ENCODE measurements around the gene ITGA8.

- TF ChIP-seq FOSL1 (CRISPR knock-in tag; IDR thresholded peaks at IDR 0.05; ENCODE audit: borderline replicate concordance) (no peak), TFAP4 (IDR thresholded peaks at IDR 0.05; ENCODE audit: borderline replicate concordance, low read depth) (no peak), HBP1 (CRISPR knock-in tag; IDR thresholded peaks at IDR 0.05; ENCODE audit: low read depth) (no peak), CTCF (CRISPR knock-in tag; IDR thresholded peaks at IDR 0.05) (no peak)
Observed at GRCh38 chr10:15558136-15558535, 161.6 kb downstream of the ITGA8 start.

Data from HepG2 (cell line).